ENCODE measurements around the gene TRIOBP.

The TRIOBP gene

DNA sequence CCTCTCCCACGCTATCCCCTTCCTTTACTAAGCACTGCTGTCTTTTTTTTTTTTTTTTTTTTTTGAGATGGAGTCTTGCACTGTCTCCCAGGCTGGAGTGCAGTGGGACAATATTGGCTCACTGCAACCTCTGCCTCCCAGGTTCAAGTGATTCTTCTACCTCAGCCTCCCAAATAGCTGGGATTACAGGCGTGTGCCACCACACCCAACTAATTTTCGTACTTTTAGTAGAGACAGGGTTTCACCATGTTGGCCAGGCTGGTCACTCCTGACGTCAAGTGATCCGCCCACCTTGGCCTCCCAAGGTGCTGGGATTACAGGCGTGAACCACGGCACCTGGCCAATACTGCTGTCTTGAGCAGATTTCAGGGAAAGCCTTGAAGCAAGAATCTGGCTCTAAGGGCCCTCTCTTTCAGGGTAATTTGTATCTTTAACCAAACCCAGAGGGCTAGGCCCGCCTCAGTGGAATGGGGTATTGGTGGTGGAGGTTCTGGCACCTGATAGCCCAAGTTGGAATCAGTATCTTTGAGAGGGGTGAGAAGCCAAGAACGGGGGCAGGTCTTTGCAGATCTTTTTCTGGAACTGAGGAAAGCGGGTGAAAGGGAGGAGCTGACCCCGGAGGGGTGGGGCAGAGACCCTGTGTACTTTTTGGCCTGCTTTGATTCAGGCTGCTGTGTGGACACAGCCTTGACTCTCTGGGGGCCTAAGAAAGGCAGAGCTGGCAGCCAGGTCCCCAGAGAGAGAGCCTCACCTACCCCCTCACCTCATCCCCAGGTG lies 37.0 kb downstream of the TRIOBP start:
- no peak for FAIRE-seq

DNA sequence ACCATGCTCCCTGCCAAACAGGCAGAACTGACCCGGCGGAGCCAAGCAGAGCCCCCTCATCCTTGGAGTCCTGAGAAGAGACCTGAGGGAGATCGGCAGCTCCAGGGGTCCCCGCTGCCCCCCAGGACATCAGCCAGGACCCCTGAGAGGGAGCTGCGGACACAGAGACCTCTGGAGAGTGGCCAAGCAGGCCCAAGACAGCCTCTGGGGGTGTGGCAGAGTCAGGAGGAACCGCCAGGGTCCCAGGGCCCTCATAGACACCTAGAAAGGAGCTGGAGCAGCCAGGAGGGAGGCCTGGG lies 37.5 kb downstream of the TRIOBP start:
- FAIRE-seq, result no peak

DNA sequence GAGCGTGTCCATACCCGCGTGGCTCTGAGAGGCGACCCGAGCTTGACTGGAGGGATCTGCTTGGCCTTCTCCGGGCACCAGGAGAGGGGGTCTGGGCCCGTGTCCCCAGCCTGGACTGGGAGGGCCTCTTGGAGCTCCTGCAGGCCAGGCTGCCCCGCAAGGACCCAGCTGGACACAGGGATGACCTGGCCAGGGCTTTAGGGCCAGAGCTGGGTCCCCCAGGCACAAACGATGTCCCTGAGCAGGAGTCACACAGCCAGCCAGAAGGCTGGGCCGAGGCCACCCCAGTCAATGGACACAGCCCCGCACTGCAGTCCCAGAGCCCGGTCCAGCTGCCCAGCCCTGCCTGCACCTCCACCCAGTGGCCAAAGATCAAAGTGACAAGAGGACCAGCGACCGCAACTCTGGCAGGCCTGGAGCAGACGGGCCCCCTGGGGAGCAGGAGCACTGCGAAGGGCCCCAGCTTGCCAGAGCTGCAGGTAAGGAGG lies 38.2 kb downstream of the TRIOBP start:
- FAIRE-seq, result no peak

DNA sequence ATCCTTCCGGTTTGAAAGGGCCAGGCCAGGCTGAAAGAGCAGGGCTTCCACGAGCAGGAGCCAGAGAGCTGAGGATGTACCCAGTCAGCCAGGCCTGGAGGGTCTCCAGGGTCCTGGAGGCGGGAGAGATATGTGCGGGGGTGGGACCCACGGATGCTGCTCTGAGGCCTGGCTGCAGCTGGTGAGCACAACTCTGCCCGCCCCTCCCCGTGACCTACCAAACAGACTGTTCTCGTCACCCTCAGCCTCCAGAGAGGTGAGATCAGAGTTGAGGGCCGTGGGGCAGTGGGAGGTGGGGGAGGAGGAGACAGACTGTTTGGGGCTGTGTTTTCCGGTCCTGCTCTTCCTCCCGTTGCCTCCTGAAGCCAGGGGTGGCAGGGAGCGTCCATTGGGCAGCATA lies 42.2 kb downstream of the TRIOBP start:
- FAIRE-seq, result no peak

DNA sequence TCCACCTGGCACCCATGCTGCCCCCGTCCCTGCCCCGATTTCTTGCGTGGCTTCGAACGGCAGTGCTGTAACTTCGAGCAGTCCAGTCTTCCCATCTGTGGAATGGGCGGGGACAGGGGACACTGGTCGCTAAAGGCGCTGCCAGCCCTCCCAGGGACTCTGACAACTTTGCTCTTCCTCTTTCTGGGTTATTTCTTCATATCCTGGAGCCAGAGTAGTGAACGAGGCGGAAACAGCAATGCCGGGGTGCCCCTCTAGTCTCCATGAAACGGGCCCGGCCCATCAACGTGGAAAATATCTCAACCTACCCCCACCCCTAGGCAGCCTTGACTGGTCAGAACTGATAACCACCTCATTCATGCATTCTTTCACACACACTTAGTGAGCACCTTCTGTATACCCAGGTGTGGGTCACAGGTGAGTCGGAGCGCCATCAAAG lies 42.8 kb downstream of the TRIOBP start:
- FAIRE-seq, result no peak

DNA sequence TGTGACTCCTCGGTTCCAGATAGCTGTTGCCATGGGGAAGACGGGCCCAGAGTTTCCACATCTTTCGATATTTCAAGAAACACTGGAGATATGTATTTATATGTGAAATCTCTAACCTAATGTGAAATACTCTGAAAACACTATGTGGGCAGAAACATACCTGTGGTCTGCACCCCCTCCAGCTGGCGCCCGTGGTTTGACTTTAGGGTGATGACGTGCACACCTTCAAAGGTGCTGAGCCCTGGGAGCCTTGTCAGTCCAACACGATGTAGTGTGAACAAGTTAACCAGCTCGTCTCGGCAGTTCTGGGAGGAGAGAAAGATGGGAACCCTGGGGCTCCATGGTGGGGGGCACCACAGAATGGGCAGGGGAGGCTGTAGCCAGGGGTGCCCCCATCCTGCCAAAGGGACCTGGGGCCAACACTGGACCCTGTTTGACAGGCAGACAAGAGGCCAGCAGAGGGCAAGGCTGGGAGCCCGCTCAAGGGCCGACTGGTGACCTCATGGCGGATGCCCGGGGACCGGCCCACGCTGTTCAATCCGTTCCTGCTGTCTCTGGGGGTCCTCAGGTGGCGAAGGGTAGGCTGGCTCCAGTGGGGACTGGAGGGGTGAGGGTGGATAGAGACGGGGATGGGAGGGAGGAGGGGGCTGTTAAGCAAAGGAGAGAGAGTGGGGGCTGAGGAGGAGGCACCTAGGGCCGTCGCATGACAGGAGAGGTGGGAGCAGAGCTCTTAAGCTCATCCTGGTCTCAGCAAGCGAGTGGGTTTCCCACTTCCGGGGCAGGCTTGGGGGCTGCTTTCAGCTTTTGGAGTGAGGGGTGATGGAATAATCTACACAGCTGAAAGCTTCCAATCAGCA lies 43.8 kb downstream of the TRIOBP start:
- no peak for FAIRE-seq

DNA sequence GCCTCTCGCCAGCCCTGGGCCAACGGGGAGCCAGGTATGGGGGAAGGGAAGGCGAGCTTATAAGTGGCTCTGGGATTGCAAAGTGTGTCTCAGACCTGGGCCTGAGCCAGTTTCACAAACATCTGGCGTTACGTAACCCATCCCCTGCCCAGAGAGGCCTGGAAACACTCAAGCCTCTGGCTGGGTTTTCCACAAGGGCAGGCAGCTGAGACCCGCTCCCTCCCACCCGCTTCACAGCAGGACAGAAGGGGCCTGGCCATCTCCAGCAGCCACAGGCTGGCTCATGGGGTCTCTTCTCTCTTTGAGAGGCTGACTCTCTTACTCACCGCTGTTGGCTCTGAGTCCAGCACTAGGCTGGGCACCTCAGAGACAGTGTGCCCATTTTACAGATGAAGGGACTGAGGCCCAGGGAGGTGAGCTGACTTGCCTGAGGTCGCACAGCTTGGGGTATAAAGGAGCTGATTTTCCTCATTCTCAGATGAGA lies 44.5 kb downstream of the TRIOBP start:
- FAIRE-seq, result no peak

DNA sequence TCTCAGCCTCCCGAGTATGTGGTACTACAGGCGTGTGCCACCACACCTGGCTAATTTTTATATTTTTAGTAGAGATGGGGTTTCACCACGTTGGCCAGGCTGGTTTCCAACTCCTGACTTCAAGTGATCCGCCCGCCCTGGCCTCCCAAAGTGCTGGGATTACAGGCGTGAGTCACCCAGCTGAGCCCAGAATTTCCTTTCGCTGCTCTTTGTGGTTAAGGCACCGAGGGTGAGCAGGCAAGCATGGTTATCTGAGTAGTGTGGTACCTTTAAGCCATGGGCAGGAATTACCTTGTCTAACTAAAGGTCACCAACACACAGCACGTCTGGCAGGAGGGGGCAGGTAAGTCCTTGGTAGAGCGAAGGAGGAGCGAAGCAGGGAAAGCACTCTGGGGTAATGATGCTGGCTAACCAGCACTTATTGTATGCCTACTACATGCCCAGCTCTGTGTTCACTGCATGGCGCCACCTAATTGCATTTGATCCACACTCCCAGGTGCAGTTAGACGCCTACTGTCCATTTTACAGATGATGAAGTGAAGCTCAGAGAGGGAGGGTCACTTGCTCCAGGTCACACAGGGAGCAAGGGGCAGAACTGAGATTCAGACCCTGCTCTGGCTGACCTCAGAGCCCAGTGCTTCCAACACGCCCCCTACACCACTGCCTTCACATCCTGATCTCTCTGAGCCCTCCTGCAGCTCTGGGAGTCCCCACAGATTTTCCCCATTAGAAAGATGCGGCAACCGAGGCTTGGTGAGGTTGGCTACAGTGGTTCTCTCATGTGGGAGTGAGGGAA lies 45.7 kb downstream of the TRIOBP start:
- FAIRE-seq, result no peak

DNA sequence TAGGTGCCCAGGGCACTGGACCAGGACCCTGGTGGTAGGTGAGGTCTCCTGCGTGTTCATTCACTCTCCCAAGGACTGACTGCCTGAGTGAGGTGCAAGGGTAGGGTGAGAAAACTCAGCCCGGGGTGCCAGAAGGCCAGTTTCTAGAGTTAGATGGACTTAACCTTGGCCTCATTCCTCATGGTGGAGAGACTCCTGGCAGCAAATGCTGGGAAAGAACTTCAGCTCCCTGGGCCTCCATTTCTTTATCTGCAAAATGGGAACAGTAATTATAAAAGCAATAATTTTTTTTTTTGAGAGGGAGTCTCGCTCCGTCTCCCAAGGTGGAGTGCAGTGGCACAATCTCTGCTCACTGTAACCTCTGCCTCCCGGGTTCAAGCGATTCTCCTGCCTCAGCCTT lies 47.7 kb downstream of the TRIOBP start:
- no peak for FAIRE-seq

DNA sequence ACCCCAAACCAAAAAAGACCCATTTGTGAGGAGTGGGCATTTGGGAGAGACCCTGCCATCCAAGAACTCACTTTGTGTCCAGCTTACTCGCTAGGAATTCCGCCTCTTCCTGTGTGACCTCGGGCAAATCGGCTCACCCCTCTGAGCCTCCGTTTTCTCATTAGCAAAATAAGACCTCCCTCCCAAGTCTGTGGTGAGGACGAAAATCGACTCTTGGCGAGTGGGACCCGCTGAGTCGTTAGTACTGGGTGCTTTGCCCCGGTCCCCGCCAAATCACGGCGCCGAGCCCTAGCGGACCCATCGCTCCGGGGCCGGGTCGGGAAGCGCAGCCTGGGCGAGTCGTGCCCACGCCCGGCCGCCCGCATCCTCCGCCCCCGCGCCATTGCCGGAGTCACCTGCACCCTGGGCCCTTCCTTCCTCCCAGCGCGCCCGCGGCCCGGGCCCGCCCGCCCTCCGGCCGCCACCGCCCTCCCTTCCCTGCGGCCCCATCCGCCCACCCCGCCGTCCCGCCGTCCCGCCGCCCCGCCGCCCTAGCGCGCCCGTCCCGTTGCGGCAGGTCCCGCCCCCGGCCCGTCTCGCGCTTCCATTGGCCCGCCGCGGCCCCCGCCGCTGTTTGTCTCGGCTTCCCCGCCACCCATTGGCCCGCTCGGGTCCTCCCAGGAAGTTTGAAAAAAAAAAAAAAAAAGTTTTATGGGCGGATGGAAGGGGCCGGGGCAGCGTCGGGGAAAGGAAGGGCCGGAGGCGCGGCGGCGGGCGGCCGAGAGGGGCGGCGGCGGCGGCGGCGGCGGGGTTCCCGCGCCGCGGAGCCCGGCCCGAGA lies 48.9 kb downstream of the TRIOBP start:
- FAIRE-seq, result no peak

DNA sequence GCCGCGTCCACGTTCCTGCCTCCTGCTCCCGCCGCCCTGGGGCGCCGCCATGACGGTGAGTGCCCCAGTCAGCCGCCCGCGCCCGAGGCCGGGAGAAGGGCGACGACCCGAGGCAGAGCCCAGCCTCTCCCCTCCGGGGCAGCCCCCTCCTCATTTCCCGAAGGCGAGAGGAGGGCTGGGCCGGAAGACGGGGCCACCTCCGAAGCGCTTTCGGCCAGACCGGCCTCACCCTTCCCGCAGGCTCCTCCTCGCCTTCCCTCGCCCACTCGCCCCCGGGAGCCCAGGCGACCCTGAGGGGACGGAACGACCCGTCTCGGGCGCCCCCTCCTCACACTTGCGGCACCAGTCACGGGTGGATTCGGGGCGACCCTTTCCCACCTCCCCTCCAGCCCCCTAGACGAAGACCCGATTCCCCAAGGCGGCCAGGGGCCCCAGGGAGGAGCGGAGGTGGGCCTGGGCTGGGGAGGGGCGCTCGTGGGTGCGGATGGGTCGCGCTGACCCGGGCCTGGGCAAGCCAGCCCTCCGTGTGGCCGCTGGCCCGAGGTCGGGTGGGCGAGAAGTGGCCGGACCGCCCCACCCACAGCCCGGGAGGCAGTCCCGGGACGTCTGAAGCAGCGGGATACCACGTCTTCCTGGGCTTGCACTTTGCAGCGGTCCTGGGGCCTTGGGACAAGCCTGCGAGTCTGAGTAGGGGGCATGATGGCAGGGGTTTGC lies 49.7 kb downstream of the TRIOBP start:
- FAIRE-seq, result no peak

DNA sequence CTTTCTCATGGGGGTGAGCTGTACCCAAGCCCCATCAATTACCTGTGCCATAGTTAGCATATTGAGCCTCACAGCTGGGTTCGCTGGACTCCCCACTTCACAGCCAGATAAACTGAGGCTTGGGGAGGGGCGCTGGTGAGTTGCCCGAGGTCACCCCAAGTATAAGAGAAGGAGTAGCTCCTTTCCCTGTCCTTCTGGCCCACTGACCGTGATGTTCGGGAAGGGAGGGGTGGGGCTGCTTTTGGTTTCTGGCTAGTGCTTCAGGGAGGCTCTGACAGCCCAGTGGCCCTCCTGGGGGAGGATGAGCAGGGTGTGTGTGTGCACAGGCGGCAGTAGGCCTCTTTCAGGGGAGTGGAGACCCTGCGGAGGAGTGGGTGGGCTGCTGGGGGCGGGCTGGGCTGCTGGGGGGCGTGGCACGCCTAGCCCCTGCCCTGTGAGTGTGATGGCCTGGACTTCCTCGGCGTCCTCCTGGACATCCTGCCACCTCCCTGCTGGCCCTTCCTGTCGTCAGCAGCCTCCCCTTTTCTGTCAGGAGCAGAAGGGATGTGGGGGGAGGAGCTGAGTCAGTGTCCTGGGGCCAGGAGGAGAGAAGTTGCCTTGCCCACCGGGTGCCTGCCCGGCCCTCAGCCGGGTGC lies 50.3 kb downstream of the TRIOBP start:
- no peak for FAIRE-seq

DNA sequence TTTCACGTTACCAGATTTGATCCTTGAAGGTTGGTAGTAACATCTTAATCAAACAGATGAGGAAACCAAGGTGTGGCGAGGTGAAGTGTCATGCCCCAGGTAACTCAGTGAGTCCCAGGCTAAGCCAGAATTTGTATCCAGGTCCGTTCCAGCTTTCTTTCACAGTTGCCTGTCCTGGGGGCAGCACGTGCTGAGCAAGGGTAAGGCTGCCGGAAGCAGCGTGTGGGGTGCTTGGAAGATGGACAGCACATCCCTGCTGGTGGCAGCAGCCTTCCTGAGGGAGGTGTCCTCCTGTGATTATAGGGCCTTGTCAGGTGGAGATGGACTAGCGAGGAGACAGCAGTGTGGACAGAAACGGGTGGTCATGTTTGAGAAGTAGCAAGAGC lies 50.9 kb downstream of the TRIOBP start:
- FAIRE-seq, result no peak

DNA sequence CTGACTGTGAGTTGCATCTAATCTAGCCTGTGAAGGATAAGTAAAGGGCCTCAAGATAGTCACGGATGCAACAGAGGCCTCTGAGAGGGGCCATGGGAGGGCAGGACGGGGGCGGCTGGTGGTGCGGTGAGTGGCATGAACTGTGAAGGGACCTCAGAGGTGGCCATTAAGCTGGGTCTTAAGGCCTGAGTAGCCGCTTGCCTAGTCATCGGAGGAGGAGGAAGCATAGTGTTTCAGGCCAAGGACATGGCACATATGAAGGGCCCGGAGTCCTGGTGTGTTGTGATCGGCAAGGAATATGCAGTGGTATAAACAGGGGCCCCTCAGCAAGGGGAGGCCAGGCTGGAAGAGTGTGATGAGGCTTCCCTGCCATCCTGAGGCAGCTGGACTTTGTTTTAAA lies 51.8 kb downstream of the TRIOBP start:
- no peak for FAIRE-seq

DNA sequence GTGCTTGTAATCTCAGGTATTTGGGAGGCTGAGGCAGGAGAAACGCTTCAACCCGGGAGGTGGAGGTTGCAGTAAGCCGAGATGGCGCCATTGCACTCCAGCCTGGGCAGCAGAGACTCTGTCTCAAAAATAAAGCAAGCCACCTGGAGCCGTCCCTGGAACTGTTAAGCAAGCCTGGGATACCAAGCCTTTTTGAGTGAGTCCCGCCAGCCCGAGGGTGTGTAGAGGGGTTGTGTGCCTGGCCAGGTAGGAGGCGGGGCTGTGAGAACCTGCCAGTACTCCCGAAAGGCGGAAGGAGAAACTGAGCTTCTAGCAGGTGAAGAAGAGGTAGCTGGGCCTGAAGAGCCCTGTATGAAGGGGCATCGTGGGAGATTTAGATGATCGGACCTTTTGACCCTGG lies 52.4 kb downstream of the TRIOBP start:
- FAIRE-seq, result no peak

DNA sequence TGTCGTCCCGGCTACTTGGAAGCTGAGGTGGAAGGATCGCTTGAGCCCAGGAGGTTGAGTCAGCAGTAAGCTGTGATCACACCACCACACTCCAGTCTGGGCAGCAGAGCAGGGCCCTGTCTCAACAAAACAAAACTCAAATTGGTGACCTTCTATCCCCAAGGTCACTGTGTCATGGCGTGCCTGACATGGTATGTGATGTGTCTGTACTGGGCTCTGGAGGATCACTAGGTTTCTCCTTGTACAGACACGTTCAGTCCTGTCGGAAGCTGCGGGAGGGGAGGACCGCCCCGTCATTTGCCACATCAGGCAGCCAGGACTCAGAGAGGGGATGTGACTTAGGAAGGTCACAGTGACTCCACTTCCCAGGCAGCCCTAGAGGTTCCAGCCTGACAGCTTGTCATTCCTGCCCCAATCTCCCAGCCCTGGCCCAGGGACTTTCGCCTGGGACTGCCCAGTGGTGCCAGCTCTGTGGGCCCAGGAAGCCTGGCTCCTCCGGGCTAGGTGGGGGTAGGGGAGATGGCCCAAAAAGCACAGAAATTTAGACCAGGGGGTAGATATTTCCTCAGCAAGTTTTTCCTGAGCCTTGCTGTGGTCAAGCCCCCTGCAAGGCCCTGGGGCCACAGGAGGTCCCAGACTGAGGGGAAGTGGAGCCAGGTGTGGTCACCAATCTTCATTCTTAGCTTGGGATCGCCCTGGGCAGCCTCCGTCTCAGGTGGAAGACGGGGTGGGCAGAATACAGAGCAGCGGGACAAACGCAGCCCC lies 53.2 kb downstream of the TRIOBP start:
- no peak for FAIRE-seq

DNA sequence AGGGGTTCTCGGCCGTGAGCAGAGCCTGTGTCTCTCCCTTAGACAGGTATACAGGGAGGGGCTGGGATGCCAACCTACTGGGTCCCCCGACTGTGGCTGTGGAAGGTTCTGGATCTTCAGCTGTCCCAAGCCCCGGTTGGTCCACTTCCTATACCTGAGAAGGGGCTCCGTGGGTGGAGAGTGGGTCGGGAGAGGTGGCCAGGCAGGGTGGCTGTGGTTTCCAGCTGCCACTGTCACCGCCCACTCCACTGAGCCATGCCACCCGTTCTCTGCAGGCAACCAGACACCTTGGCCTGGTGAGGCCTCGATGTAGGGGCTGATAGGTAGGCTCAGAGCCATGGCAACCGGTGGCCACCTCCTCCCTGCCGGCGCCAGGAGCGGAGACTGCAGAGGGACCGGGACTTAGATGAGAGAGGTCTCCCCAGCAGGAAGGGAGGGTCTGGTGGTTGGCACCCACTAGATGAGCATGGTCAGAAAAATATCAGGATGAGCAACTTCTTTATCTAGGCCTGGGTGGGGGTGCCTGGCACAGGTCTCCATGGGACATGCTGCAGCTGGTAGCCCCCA lies 53.8 kb downstream of the TRIOBP start:
- no peak for FAIRE-seq

DNA sequence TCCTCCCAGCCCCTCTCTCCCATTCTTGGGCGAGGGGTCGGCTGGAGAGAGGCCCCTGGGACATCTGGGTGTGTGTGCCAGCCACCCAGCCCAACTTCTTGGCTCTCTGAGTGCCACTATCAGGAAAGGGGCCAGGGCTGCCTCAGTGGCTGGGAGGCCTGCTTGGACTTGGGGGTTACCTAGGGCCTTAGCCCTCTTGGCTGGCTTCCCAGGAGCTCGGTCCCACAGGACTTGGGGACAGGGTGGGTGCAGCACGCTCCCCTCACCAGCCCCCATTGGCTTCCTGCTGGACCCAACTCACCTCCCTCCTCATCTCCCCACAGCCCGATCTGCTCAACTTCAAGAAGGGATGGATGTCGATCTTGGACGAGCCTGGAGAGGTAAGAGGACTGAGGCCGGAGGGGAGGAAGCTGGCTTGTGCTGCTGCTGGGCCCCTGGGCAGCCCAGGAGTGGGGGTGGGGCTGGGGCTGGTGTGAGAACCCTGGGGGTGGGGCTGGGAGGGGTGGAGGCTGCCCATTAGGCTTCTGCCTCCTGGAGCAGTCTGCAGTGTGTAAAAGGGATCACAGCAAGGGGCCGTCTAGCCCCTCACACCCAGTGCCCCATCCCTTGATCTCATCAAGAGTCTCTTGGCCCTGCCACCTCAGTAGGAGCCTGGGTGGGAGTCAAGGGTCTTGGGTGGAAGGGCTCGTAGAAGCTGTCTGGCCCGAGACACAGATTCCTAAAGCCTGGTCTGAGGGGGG lies 54.8 kb downstream of the TRIOBP start:
- no peak for FAIRE-seq

All from colon (tissue), 2 donors.